Measurements from ENCODE around the gene AAK1. TPM values are rescaled to one million over a fixed set of nuclear protein-coding genes. Genes with fewer than 3 reads are reported as not detected.

Gene AAK1
- total and polyA plus RNA-seq, 2 donors (not counting 3 experiments of a cell fraction or from before 2014, with no cell fraction given), result 31.0 to 127 TPM

DNA sequence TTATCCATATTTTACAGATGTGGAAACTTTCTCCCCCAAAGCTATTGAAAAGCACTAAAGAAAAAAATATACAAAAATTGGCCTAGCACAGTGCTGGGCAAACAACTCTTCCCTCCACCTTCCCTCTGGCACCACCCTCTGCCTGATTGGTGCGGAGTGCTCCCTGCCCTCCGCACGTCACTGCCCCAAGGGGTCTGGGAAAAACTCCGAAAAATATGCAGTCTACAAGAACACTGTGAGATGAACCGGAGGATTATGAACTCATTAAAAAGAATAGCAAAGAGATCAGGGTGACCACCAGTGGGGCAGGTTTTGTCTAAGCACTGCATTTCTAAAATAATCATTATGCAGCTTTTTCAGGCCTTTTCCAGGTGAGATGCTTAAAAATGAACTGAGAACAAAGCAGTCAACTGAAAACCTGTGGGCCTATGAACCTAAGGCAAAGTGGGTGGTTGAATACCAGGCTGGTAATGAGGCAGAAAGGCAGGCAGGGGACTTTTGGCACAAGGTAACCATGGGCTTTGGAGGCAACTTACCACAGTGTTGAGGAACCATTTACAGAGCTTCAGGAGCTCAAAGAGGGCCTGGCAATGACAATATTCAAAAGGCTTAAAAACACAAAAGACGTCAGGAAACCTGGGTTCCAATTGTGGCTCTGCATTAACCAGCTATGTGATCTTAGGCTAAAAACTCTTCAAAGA, 57.5 kb downstream of the AAK1 start:
- Histone ChIP-seq H3K27me3 (ENCODE audit: control insufficient read depth in 2 of 2, insufficient read depth in 2 of 2, low read length in 2 of 2) (no peaks in the 10 kb centered on the region), H3K9me3 (replicated peaks; ENCODE audit: control insufficient read depth, insufficient read depth, low read length) (no peaks in the 10 kb centered on the region), H4K20me1 (replicated peaks; ENCODE audit: control insufficient read depth, extremely low read depth, insufficient read depth, low read length) (peaks cover 13% of the 10 kb centered on the region), H3K27ac (ENCODE audit: insufficient read depth, low read depth, low read length) (no peak overlapping the region), H3K4me3 (replicated peaks in 1 of 3; ENCODE audit: insufficient read depth in 1 of 3, low read depth in 1 of 3, low read length in 3 of 3) (no peak overlapping the region), H2AFZ (ENCODE audit: low read depth, low read length) (no peak overlapping the region), H3K4me1 (ENCODE audit: control insufficient read depth, extremely low read depth, insufficient read depth, low read length) (peaks cover 6% of the 10 kb centered on the region), H3K36me3 (ENCODE audit: control insufficient read depth in 2 of 2, extremely low read depth in 1 of 2, insufficient read depth in 2 of 2, low read length in 2 of 2) (no peaks in the 10 kb centered on the region), H3K9ac (replicated peaks; ENCODE audit: extremely low read depth, insufficient read depth, low read length) (no peak overlapping the region), H3K4me2 (ENCODE audit: insufficient read depth, low read length) (no peak overlapping the region), H3K79me2 (ENCODE audit: control insufficient read depth, insufficient read depth, low read length) (peaks cover 72% of the 10 kb centered on the region), H3K9me1 (replicated peaks; ENCODE audit: control insufficient read depth, extremely low read depth, insufficient read depth, low read length) (no peaks in the 10 kb centered on the region)
- FAIRE-seq (no peak), DNase-seq (ENCODE audit: low read depth, low spot score) (no peak)
- no TSS peak for BruUV-seq (replicated peaks)
- TF ChIP-seq MYC (IDR thresholded peaks at IDR 0.05; ENCODE audit: low read depth, low read length) (no peak), EZH2 (IDR thresholded peaks at IDR 0.05; ENCODE audit: borderline replicate concordance, low read depth, low read length, severe bottlenecking) (no peak), JUN (IDR thresholded peaks at IDR 0.05; ENCODE audit: borderline replicate concordance, insufficient read depth, insufficient read length, low read depth) (no peak), POLR2AphosphoS5 (IDR thresholded peaks at IDR 0.05; ENCODE audit: insufficient read depth, low read depth, low read length) (no peak), FOS (IDR thresholded peaks at IDR 0.05; ENCODE audit: borderline replicate concordance, insufficient read depth, low read length) (no peak), POLR2A (IDR thresholded peaks at IDR 0.05; ENCODE audit: low read depth, low read length) (no peak), GATA2 (IDR thresholded peaks at IDR 0.05; ENCODE audit: insufficient read depth, insufficient read length, low read depth, low read length) (no peak)
- TF ChIP-seq, protein P1, sequence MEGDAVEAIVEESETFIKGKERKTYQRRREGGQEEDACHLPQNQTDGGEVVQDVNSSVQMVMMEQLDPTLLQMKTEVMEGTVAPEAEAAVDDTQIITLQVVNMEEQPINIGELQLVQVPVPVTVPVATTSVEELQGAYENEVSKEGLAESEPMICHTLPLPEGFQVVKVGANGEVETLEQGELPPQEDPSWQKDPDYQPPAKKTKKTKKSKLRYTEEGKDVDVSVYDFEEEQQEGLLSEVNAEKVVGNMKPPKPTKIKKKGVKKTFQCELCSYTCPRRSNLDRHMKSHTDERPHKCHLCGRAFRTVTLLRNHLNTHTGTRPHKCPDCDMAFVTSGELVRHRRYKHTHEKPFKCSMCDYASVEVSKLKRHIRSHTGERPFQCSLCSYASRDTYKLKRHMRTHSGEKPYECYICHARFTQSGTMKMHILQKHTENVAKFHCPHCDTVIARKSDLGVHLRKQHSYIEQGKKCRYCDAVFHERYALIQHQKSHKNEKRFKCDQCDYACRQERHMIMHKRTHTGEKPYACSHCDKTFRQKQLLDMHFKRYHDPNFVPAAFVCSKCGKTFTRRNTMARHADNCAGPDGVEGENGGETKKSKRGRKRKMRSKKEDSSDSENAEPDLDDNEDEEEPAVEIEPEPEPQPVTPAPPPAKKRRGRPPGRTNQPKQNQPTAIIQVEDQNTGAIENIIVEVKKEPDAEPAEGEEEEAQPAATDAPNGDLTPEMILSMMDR (IDR thresholded peaks at IDR 0.05; ENCODE audit: extremely low read depth in 1 of 2, insufficient read depth in 1 of 2, low read depth in 1 of 2, low read length in 2 of 2), result no peak
- TF ChIP-seq, protein P2, sequence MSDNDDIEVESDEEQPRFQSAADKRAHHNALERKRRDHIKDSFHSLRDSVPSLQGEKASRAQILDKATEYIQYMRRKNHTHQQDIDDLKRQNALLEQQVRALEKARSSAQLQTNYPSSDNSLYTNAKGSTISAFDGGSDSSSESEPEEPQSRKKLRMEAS (IDR thresholded peaks at IDR 0.05; ENCODE audit: insufficient read depth, insufficient read length), result no peak
- intact Hi-C loops (cut with micrococcal nuclease) (no loop called here), dilution Hi-C loops (cut with MboI; ENCODE audit: extremely low pct_ligation_motif_present, low sequenced_read_pairs) (no loop called here)
- POLR2A ChIA-PET, result no interaction called here
- CTCF ChIA-PET, result interaction anchor here (1.1 to 1.9 kb wide), 4 partner anchors 11 to 139 kb away, joined by 3 to 10 read pairs (median 5); no protein-coding TSS in a partner anchor

All from endothelial cell of umbilical vein (primary cell).